Gastrocnemius medialis (tissue), 4 donors: Measurements from ENCODE around the gene OTOG.

Experiments used
- CTCF ChIP-seq, 5 experiments: fragments of 450-650 bp in 3 of 5; fragments of 200-600 bp in 2 of 5; sonication (generic) in 2 of 5; IDR thresholded peaks in 4 of 5; conservative IDR thresholded peaks in 1 of 5; 1 replicate in 4 of 5; 2 replicates in 1 of 5; pipeline ENCODE4 v1.5.1; 2016 to 2019; ENCODE audit warnings: antibody characterized with exemption in 5 of 5, mild to moderate bottlenecking in 3 of 5, moderate library complexity in 3 of 5
- POLR2A ChIP-seq, 2 donors: fragments of 450-650 bp; IDR thresholded peaks; one replicate each; pipeline ENCODE4 v1.6.1; 2017; ENCODE audit warnings: antibody characterized with exemption in 2 of 2, mild to moderate bottlenecking in 2 of 2, moderate library complexity in 2 of 2

GRCh38 chr11:17687946-17688670 lies 141.0 kb downstream of the OTOG start:
- TF ChIP-seq CTCF (IDR thresholded peaks at IDR 0.05 in 4 of 5, conservative IDR thresholded peaks at IDR 0.05 in 1 of 5) (no peak), POLR2A (IDR thresholded peaks at IDR 0.05) (peak; percentile 26 to 33)
